22Rv1 (cell line): ENCODE data around the gene LRCH1.

Experiments used
- CTCF ChIP-seq: fragments of 450-650 bp; IDR thresholded peaks from 2 replicates; pipeline ENCODE4 v1.5.1; 2017; ENCODE audit warnings: mild to moderate bottlenecking
- ZFX ChIP-seq: fragments of 450-650 bp; IDR thresholded peaks from 2 replicates; pipeline ENCODE4 v1.6.1; 2017; ENCODE audit warnings: antibody characterized with exemption, borderline replicate concordance

DNA sequence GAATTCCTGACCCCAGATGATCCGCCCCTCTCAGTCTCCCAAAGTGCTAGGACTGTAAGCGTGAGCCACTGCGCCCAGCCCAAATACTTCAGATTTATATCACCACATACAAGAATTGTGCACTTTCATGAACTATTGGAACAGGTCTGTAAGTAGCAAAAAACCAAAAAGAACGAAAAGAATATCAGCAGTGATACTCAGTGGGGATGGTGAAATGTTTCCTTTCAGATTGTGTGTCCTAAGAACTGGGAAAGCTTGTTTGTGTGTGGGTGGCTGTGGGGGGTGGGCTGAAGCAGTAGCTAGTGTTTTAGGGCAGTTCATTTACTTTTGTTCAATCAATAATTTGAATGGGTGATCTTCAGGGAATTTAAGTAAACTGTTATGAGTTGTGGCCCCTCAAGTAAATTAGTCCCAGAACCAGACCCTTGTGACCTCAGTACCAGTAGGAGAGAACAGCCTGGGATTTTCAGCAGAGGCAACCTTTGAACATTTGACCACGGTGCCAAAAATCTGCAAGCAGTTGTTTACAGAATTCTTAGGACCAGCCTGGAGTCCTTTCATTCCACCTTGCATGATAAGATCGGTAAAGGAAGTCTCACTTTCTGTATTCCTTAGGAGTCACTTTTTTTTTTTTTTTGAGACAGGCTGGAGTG lies 106.6 kb downstream of the LRCH1 start:
- TF ChIP-seq CTCF (no peak), ZFX (no peak)
